ENCODE data around the gene CARD11.

The CARD11 gene

GRCh38 chr7:2870471-2870931 is 173.2 kb downstream of the CARD11 start:
- Histone ChIP-seq H3K4me3 (ENCODE audit: low read depth, low read length) (no peak overlapping the region), H3K27me3 (no peaks in the 10 kb centered on the region), H3K4me1 (peaks cover 13% of the 10 kb centered on the region), H3K9me3 (no peaks in the 10 kb centered on the region), H3K36me3 (no peaks in the 10 kb centered on the region)
- TF ChIP-seq, protein P1, sequence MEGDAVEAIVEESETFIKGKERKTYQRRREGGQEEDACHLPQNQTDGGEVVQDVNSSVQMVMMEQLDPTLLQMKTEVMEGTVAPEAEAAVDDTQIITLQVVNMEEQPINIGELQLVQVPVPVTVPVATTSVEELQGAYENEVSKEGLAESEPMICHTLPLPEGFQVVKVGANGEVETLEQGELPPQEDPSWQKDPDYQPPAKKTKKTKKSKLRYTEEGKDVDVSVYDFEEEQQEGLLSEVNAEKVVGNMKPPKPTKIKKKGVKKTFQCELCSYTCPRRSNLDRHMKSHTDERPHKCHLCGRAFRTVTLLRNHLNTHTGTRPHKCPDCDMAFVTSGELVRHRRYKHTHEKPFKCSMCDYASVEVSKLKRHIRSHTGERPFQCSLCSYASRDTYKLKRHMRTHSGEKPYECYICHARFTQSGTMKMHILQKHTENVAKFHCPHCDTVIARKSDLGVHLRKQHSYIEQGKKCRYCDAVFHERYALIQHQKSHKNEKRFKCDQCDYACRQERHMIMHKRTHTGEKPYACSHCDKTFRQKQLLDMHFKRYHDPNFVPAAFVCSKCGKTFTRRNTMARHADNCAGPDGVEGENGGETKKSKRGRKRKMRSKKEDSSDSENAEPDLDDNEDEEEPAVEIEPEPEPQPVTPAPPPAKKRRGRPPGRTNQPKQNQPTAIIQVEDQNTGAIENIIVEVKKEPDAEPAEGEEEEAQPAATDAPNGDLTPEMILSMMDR (IDR thresholded peaks at IDR 0.05; ENCODE audit: low read depth, low read length), result no peak
- peak; percentile 52 for DNase-seq

DNA sequence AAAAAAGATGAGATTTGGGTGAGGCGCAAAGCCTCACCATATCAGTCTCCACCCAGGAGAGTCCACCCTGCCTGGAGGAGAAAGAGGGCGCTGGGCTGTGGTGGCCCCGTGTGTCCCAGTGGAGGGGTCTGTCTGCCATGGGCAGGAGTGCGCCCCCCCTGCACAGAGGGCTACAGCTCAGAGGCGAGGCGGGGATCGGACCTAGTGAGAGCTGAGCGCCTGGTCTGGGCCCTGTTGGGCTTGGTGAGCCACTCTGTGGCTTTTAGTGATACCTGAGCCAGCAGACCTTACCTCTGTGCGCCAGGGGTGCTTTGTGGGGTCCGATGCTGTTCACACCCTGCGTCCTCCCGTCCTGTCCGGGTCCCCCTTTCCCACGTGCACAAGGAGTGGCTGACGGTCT is 173.7 kb downstream of the CARD11 start:
- H3K4me1 ChIP-seq, result peaks cover 13% of the 10 kb centered on the region
- H3K36me3 ChIP-seq, result no peaks in the 10 kb centered on the region
- no peaks in the 10 kb centered on the region for H3K9me3 ChIP-seq
- H3K4me3 ChIP-seq (ENCODE audit: low read depth, low read length), result no peak overlapping the region
- TF ChIP-seq, protein P1 (IDR thresholded peaks at IDR 0.05; ENCODE audit: low read depth, low read length), result no peak
- H3K27me3 ChIP-seq, result no peaks in the 10 kb centered on the region
- no peak for DNase-seq

DNA sequence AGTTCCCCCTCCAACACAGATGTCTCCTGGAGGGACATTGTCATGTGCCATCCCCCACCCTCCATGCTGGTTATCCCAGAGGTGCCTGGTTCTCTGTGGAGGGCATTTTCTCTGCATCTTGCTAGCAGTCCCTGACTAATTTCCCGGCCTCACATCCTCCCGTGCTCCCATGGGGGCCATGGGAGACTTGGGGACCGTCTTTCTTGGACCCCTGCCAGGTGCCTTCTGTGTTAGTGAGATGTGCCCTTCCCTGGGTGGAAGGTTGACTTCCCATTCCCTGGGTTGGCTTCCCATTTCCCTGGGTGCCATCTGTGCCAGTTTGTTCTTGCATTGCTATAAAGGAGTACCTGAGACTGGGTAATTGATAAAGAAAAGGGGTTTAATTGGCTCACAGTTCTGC is 177.1 kb downstream of the CARD11 start:
- H3K9me3 ChIP-seq, result no peaks in the 10 kb centered on the region
- peaks cover 11% of the 10 kb centered on the region for H3K4me1 ChIP-seq
- H3K4me3 ChIP-seq (ENCODE audit: low read depth, low read length), result no peak overlapping the region
- TF ChIP-seq, protein P1 (IDR thresholded peaks at IDR 0.05; ENCODE audit: low read depth, low read length), result no peak
- H3K27me3 ChIP-seq, result no peaks in the 10 kb centered on the region
- H3K36me3 ChIP-seq, result no peaks in the 10 kb centered on the region
- no peak for DNase-seq

- Histone ChIP-seq H3K9me3 (no peaks in the 10 kb centered on the region), H3K36me3 (no peaks in the 10 kb centered on the region), H3K27me3 (no peaks in the 10 kb centered on the region), H3K4me3 (ENCODE audit: low read depth, low read length) (no peak overlapping the region), H3K4me1 (peaks cover 11% of the 10 kb centered on the region)
- TF ChIP-seq, protein P1 (IDR thresholded peaks at IDR 0.05; ENCODE audit: low read depth, low read length), result peak; percentile 96
- DNase-seq, result peak; percentile 69
Observed at GRCh38 chr7:2864999-2865670, 178.5 kb downstream of the CARD11 start.

DNA sequence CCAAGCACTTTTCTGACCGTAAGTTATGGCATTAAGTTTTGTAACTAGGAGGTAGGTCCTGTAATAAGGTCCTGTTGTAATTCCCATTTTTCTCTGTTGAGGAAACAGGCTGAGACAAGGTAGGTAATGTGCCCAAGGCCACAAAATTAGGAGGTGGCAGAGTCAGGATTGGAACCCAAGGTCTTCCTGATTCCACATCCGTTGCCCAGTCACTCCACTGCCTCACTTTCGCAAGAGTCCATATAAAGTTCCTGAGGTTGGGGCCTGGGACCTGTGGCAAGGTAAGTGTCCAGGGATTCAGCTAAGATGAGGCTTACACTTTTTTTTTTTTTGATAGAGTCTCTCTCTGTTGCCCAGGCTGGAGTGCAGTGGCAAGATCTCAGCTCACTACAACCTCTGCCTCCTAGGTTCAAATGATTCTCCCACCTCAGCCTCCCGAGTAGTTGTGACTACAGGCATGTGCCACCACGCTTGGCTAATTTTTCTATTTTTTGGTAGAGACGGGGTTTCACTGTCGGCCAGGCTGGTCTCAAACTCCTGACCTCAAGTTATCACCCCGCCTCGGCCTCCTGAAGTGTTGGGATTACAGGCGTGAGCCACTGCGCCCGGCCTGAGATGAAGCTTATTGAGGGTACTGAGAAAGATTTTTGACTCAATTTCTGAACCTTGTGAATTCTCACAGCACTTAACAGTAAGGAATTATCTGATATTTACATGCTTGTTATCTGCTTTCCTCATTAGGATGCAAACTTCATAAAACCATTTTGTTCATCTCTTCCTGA is 179.3 kb downstream of the CARD11 start:
- TF ChIP-seq, protein P1 (IDR thresholded peaks at IDR 0.05; ENCODE audit: low read depth, low read length), result no peak
- peaks cover 11% of the 10 kb centered on the region for H3K4me1 ChIP-seq
- no peak for DNase-seq
- no peaks in the 10 kb centered on the region for H3K36me3 ChIP-seq
- H3K9me3 ChIP-seq, result no peaks in the 10 kb centered on the region
- no peak overlapping the region for H3K4me3 ChIP-seq (ENCODE audit: low read depth, low read length)
- H3K27me3 ChIP-seq, result no peaks in the 10 kb centered on the region

All from BE2C (cell line).